Right renal cortex interstitium (tissue), 3 donors: ENCODE results near the gene PTPRG. TPM values are rescaled to one million over a fixed set of nuclear protein-coding genes. Genes with fewer than 3 reads are reported as not detected.

Experiments used
- DNase-seq, 3 donors: peaks; one replicate each; pipeline ENCODE4 v3.0.0-alpha.2; 2013; ENCODE audit warnings: low read depth in 3 of 3, low spot score in 2 of 3
- polyA plus RNA-seq, 3 donors: library from polyadenylated mRNA; unstranded; fragments of 120-200 nt; gene quantifications; one replicate each; pipeline ENCODE4 v1.2.1, GENCODE V29; 2013; ENCODE audit not compliant: insufficient read length in 3 of 3

Gene PTPRG
- polyA plus RNA-seq, 3 donors = 87.3 to 97.7 (median 93.7) TPM

GRCh38 chr3:61648481-61648880 is 87.1 kb downstream of the PTPRG start:
- DNase-seq = no peak

DNA sequence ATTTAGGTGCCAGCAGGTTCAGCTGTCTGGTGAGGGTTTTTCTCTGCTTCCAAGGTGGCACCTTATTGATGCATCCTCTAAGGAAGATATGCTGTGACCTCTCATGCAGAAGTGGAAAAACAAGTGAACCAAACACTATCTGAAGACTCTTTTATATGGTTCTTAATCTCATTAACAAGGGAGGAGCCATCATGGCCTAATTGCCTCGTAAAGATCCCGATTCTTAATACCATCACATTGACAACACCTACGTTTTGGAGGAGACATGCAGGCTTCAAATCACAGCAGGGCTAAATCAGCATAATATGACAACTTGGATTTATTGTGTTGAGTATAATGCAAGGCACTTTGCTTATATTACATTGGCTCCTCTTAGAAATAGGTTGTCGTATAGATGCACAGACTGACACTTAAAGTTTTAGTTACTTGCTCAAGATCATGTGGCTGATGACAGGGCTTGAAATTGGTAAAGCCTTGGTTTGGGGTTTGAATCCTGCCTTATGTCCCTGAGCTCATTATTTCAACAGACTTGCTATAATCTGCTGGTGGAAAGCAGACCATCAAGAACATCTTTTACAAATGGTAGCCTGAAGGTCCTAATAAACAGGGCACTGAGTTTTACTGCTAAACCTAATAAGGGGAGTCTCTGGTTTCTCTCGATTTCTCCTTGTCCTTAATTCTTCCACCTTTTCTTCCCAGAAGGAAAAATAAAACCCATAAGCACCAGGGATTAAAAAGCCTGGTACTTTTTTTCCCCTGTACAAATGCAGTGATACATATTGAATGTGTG is 88.2 kb downstream of the PTPRG start:
- DNase-seq = no peak

GRCh38 chr3:61650276-61650675 is 88.9 kb downstream of the PTPRG start:
- no peak for DNase-seq

- DNase-seq = no peak
Measured at GRCh38 chr3:61650719-61651410, 89.5 kb downstream of the PTPRG start.

DNA sequence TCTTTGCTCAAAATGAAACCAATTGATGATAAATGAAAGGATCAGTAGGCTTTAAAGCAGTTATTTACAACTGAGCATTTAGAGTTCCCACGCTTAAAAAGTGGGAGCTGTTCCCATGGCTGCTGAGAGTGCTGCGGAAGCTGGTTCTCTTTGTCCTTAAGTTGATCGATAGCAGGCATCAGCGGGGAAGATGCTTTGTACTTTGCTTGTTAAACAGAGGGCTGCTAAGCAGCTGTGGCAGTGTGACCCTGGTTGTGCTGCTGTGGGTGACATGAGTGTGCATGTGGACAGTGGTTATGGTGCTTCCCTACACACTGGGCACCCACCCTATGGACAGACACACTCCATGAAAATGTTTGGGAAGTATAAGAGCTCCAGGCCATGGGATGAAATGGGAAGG is 96.3 kb downstream of the PTPRG start:
- DNase-seq = no peak

DNA sequence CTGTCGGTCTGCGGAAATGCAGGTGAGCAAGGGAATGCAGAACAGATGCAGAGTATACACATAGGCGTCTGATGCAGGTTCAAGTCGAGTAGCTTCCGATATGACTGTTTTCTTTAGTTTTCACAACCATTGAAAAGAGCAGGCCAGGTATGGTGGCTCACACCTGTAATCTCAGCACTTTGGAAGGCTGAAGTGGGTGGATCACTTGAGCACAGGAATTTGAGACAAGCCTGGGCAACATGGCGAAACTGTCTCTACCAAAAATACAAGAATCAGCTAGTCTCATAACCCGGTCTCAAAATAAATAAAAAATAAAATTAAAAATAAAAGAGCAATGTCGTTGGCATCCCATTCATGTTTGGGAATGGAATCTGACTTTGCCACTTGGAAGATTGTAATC is 101.5 kb downstream of the PTPRG start:
- no peak for DNase-seq

GRCh38 chr3:61663356-61664104 is 102.2 kb downstream of the PTPRG start:
- no peak for DNase-seq

DNA sequence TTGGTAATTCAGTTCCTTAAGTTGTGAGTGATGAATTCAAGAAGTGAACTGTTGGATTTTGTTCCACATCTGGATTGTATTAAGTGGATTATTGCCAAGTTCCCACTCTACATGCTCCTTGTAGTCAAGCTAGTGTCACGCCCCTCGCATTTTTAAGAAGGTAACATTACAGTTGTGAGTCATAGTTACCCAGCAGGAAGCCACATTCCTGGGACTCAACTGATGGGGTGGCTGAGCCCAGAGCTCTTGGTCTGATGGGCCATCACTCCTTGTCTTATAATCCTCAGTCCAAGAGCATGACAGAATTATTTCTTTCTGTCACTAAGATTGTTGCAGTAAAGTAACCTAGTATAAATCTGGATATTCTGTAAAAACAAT is 102.7 kb downstream of the PTPRG start:
- no peak for DNase-seq

DNA sequence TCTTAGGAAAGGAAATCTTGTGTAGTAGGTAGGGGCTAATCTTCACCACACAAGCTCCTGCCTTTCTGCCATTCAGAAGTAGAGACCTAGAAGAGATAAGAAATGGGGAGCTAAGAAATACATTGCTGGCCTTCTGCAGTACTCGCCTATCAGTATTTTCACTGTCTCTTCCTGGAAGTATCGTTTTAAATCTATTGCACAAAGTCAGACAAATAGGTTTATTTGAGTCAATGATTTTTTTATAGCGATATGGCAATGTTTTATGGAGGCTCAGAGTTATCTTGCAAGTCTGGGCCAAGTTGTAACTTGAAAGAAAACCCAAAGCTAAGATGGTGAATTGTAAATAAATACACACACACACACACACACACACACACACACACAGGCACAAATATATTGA is 103.8 kb downstream of the PTPRG start:
- no peak for DNase-seq

- no peak for DNase-seq
Measured at GRCh38 chr3:61665987-61666386, 104.6 kb downstream of the PTPRG start.

GRCh38 chr3:61666615-61667330 is 105.4 kb downstream of the PTPRG start:
- no peak for DNase-seq

- DNase-seq = no peak
Measured at GRCh38 chr3:61667383-61667782, 106.0 kb downstream of the PTPRG start.

GRCh38 chr3:61667814-61668213 is 106.4 kb downstream of the PTPRG start:
- no peak for DNase-seq

- no peak for DNase-seq
Measured at GRCh38 chr3:61668317-61668864, 107.0 kb downstream of the PTPRG start.

GRCh38 chr3:61669203-61669602 is 107.8 kb downstream of the PTPRG start:
- no peak for DNase-seq

GRCh38 chr3:61669668-61670299 is 108.4 kb downstream of the PTPRG start:
- DNase-seq = no peak

- DNase-seq = no peak
Measured at GRCh38 chr3:61673651-61674050, 112.3 kb downstream of the PTPRG start.

DNA sequence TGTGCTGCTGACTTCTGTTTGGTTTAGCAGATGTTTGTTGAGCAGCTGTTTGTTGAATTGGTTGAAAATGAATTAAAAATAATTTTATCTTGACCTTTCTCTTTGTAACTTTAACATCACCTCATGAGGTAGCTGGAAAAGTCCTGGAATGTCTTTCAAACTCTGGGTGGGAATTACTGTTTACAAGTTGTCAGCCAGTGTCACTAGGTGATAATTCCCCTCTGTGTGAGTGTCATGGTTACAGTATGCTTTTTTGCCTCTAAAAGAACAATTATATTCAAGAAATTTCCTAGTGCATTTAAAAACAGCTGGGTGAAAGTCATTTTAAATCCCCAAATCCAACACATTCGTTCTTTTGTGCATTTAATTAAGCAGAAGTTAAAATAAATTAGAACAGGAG is 113.2 kb downstream of the PTPRG start:
- DNase-seq = no peak

- no peak for DNase-seq
Measured at GRCh38 chr3:61679026-61679425, 117.7 kb downstream of the PTPRG start.

DNA sequence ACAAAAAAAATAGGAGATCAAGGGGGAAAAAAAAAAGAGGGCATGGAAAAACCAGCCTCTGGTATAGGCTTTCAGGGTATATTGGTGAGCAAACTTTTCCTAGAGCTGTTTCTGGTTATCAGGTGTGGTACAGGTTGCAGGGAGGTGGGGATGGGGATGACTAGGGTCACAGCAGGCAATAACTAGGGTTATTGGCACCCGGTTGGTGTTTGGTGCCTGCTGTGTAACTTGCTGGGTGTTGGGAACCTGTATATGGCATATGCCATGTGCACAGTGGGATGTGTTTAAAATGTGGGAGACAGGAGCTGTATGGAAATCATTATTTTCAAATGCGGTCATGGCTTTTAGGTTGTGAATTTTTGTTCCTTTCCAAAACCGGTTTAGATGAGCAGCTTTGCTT is 119.2 kb downstream of the PTPRG start:
- no peak for DNase-seq
